HG02970 (cell line): ENCODE results near the gene CLCF1.
"Not testable (repeated sequence)": the region's sequence is repeated elsewhere in the genome, so short reads cannot be mapped to it uniquely, and the experiment has no call there.

Source experiments
- ATAC-seq: cut with Tn5 transposase; IDR thresholded peaks from one replicate; pipeline ENCODE4 v1.9.1; 2021; ENCODE audit warnings: mild to moderate bottlenecking, moderate library complexity, moderate number of reproducible peaks; ENCODE audit not compliant: unreplicated experiment, low FRiP score

CLCF1 gene

DNA sequence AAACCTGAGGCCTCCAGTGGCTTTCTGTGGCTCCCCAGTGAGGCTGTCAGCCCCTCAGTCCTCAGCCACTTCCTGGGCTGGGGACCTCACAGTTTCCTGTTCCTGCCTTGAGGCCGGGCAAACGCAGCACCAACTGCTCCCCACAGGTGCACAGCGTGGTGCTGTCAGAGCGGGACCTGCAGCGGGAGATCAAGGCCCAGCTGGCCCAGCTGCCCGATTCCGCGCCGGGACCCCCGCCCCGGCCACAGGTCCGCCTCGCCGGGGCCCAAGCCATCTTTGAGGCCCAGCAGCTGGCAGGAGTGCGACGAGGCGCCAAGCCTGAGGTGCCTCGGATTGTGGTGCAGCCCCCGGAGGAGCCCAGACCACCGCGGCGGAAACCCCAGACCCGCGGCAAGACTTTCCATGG, 35.9 kb upstream of the CLCF1 start:
- ATAC-seq: no peak

DNA sequence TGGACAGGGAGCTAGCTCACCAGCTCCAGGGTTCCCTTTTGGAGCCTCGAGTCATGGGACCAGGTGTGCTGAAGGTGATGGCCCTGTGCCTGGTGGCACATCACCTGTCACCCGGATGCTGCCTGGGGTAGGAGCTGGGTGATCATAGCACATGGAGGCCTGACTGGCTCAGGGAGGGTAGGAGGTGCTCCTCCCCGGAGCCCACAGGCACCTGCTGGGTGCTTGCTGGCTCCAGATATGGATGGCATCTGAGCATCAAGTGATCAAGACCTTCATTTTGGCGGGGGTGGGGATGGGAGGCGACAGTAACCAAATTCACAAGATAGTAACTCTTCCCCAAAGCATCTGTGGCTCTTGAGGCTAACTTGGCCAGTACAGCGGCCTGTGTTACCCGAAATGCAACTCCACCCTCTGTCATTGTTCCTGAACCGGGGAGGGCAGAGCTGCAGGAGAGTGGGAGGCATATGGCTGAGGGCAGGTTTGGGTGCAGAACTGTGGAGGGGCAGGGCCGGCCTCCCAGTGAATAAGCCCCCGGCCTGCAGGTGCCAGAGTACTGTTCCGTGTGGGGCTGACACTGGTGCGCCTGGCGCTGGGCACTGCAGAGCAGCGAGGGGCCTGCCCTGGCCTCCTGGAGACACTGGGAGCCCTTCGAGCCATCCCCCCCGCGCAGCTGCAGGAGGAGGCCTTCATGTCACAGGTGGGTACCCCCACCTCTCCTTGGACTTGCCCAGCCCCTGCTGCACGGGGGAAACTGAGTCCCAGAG, 35.2 kb upstream of the CLCF1 start:
- ATAC-seq: no peak

DNA sequence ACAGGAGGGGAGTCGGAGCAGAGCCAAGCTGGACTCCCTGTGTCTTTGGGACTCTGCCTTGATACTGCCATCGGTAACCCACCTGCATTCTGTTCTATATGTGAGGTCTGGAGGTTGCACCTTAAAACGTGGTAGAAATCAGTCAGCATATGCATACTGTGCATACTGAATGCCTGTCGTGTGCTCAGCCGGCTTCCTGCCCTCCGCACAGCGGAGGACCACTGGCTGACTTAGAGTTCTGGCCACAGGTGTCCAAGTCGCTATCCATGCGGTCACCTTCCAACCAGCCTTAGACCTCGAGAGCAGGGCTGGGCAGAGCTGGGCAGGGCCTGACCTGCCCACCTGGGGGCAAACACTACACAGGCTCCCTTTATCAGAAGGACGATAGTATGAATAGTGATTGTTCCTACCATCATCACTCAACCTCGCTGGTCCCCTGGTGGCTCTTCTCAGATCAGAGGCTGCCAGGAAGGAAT, 34.3 kb upstream of the CLCF1 start:
- ATAC-seq: no peak

DNA sequence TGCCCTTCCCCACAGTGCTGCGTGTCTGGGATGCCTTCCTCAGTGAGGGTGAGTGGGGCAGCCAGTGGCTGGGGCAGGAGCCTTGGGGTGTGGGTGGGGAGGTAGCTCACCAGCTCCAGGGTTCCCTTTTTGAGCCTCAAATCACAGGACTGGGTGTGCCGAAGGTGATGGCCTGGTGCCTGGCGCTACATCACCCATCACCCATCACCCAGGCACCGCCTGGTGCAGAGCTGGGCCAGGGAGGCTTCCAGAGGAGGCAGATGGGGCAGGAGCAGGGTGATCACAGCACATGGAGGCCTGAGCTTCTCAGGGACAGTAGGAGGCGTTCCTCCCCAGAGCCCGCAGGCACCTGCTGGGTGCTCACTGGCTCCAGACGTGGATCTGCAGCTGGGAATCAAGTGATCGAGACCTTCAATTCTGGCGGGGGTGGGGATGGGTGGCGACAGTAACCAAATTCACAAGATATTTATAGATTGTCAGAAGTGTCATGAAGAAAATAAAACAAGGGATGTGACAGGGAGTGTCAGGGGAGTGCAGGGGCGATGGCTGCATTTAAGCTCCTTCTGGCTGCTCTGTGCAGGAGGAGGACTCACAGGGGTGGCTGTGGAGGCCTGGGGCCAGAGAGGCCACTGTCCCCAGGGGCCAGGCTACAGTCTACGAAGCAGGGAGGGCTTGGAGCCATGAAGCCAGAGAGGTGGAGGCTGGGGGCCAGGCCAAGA, 33.7 kb upstream of the CLCF1 start:
- ATAC-seq: no peak

DNA sequence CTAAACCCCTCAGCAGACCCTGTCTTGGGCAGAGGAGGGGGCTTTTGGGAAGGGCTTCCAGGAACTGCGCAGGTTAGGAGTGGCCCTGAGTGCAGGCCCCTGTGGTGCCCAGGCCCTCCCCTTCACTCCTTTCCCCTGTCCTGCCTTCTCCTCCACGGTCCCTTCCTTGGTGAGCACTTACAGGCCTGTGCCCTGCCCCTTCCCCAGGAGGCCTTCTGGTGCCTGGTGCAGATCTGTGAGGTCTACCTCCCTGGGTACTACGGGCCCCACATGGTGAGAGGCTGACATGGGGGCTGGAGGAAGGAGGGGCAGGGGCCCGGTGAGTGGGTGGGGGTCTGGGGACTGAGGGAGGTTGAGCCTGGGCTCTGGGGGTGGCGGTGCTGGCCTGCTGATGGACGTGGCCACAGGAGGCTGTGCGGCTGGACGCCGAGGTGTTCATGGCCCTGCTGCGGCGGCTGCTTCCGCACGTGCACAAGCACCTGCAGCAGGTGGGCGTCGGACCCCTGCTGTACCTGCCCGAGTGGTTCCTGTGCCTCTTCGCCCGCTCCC, 33.1 kb upstream of the CLCF1 start:
- ATAC-seq: no peak

DNA sequence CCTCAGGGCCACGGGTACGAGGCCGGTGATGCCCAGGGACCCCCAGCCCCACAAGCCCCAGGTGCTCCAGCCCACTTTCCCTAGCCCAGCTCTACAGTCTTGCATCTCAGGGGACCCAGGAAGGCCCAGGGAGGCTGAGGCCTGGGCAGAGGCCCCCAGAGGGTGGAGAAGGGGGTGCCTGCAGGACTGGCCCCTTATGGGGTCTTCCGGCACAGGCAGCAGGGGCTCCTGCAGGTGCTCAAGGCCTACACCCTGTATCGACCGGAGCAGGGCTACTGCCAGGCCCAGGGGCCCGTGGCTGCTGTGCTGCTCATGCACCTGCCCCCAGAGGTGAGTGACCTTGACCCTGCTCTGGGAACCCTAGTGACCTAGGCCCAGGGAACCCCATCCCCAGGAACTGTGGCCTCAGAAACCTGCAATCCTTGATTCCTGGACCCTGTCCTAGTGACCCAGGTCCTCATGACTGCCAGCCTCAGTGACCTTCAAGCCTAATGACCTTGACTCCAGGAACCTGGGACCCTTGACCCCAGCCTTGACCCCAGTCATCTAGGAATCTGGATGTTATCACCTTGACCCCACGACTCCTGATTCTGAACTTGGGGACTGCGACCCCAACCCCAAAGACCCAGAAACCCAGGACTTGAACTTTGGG, 32.4 kb upstream of the CLCF1 start:
- no peak for ATAC-seq

DNA sequence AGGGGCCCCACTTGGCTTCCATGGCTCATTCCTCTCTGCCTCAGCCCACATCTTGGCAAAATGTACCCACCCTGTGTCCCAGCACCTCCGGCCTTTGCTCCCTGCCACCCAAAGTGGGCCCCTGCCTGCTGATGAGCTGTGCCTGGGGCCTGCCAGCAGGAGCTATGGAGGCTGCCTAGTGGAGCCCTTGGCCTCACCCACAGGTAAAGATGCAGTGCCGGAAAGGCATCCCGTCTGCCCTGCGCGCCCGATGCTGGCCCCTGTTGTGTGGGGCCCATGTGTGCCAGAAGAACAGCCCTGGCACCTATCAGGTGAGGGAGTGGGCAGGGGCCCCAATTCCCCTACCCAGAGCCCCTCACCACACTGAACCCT, 31.8 kb upstream of the CLCF1 start:
- ATAC-seq: no peak

DNA sequence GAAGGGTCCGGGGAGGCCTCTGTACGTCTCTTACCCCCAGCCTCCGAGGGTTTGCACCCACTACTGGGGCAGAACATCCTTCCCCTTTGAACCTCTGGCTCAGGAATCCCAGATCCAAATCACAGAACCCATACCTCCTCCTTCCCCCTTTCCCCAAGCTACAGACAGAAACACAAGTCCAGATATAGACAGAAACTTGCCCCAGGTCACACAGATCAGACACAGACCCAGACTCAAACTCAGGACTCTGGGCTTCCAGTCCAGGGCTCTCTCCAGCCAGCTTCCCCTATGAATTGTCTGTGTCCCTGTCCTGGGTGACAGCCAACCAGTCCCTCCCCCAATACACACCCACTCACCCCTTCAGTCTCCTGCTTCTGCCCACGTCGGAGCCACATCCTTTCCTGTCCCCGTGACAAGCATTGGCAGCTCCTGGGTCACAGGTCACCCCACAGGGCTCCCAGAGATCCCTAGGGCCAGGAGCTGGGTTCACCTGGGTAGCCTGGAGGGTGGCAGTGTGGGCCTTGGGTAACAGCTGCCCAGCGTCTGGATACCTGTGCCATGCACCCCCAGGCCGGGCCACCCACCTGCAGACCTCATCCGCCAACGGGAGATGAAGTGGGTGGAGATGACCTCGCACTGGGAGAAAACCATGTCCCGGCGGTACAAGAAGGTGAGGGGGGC, 31.3 kb upstream of the CLCF1 start:
- ATAC-seq: no peak

DNA sequence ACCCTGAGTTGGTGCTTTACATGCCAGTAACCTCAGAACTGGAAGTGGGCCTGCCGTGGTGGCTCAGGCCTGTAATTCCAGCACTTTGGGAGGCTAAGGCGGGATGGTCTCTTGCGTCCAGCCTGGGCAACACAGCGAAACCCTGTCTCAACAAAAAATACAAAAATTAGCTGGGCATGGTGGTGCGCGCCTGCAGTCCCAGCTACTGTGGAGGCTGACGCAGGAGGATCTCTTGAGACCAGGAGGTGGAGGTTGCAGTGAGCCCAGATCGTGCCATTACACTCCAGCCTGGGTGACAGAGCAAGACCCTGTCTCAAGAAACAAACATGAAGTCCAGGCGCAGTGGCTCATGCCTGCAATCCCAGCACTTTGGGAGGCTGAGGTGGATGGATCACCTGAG, 29.7 kb upstream of the CLCF1 start:
- not testable (repeated sequence) for ATAC-seq

DNA sequence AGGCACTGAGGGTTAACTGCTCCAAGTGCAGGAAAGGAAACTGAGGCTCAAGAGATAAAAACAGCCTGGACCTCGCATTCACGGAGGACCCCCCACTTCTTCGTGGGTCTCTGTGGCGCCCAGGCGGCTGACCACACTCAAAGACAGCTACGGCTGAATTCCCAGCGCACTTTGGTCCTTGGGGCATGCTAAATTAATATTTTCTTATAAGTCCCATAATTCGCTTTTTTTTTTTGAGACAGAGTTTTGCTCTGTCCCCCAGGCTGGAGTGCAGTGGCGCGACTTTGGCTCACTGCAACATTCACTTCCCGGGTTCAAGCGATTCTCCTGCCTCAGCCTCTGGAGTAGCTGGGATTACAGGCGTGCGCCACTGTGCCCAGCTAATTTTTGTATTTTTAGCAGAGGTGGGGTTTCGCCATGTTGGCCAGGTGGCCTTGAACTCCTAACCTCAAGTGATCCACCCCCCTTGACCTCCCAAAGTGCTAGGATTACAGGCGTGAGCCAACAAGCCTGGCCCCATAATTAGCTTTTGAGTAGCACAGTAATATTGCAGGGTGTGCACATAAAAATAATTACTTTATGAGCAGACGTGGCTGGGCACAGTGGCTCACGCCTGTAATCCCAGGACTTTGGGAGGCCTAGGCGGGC, 28.9 kb upstream of the CLCF1 start:
- peak; percentile 1 for ATAC-seq

DNA sequence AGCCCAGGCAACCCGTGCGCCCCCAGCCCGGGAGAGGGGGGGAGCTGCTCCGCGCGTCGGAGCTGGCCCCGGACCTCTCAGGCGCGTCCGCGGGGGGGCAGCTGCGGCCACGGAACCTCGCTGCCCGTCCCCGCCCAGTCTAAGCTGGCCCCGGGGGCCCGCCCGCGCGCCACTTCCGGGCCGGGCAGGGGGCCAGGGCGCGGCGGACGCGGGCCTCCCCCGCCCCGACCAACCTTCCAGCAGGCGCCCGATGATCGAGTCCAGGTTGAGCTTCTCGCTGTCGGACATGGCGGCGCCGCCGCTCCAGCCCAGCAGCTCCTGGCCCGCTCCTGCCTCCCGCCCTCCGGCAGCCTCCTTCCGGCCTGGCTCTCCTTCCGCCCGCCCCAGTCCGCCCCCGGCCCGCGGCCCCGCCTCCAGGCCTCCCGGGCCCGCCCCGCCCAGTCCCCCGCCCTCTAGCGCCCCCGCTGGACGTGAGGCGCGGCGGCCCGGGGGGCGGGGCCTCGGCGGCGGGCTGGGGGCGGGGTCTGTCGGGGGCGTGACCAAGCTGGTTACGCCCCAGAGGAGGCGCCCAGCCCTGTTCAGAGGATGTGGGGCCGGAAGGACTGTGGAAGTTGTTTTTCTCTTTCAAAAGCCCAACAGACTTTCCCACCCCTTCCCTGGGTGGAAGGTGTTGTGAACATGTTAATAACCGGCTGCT, 28.2 kb upstream of the CLCF1 start, which contains the start of gene PPP1CA:
Gene PPP1CA, minus strand, starts transcription at position 364 of the 697 bp plus-strand sequence. Its CDS starts 76 bp downstream, at position 288.
- ATAC-seq: peak; percentile 58

DNA sequence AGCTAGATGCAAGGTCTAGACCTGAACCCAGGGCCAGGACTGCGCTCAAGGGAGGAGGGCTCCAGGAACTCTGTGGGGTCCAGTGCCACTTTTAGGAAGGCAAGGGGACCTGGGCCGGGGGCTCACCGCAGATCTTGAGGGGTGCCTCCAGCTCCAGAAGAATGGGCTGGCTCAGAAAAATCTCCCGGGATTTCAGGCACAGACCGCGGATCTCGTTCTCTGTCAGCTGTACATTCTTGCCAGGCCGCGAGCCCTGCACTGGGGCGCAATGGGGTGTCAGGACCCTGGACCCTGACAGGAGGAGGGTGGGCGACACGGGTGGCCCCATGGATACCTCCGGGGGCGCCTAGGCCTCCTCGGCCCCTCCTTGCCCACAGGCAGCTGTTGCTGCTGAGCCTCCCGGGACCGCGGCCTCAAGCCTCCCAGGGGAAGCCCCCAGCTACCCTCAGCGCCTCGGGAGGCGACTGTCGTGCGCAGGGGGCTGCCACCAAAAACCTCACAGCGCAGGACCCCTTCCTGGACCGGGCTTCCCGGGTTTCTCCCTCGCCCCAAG, 27.6 kb upstream of the CLCF1 start:
- no peak for ATAC-seq

DNA sequence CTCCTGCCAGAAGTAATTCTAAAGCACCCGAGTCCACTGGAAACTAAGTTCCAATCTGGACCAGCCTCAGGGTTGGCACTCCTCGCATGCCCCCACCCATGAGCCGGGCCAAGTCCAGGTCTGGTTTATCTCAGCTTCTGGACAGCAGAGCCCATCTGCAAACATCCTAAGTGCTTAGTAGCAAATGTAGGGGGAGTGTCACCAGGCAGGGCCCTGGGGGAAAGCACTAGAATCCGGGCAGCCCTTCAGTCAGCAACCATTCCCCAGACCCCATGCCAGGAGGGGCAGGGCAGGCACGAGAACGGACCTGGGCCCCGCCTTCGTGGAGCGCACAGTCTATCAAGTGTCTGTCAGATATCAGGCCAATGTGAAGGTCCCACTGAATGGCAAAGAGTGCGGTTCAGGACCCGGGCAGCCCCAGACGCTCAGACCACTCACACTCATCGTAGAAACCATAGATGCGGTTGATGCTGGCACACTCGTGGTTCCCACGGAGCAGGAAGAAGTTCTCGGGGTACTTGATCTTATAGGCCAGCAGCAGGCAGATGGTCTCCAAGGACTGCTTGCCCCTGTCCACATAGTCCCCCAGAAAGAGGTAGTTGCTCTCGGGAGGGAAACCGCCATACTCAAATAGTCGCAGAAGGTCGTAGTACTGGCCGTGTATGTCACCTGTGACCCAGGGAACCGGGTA, 27.0 kb upstream of the CLCF1 start:
- no peak for ATAC-seq

DNA sequence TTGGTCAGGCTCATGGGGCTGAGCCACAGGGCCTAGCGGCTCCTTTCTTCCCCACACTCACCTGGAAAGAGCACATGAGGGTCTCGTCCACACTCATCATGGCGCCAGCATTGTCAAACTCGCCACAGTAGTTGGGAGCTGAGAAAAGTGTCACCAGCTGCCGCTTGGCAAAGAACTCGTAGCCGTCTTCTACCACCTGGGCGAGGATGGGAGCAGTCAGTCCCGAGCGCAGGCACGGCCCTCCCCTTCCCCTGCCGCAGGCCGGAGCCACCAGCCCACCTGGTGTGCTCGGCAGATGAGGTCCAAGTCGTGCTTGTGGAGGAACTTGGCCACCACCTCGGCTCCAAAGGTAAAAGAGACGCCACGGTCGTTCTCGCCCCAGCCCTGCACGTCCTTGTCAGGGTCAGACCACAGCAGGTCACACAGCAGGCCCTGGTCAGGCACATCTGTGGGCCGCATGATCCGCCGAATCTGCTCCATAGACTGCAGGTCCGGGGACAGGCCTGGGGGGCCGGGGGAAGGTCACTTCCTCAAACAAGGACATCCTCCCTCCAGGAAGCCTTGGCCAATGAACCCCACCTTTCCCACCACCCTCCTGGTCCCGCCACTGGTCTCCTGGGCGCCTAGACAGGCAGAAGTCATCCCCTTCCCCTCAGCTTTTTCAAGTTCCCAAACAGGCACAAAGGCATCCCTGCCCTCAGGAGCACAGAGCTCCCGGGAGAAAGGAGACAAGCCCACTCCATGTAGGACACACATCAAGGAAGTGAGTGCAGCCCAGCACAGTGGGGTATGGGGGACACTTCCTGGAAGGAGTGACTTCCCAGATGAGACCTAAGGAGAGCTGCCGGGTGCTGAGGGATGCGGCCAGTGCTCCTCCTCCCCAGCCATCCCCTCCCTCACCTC, 25.5 kb upstream of the CLCF1 start:
- ATAC-seq: no peak

DNA sequence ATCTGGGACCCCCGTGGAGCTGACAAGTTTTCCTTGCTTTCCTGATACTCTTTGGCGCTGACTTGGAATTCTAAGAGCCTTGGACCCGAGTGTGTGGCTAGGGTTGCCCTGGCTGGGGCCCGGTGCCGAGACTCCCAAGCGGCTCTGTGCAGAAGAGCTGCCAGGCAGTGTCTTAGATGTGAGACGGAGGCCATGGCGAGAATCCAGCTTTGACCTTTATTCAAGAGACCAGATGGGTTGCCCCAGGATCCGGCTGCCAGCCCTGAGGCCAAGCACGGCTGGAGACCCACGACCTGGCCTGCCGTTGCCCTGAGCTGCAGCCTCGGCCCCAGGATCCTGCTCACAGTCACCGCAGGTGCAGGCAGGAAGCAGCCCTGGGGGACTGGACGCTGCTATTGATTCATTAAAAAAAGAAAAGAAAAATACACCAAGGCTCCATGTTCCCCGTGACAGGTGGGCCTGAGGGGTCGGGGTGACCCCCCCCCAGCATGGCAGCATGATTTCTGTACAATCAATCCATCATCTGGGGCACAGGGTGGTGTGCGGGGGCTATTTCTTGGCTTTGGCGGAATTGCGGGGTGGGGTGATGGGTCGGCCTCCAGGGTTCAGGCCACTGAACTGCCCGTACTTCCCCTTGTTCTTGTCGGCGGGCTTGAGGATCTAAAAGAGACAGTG, 24.7 kb upstream of the CLCF1 start:
- ATAC-seq: no peak

DNA sequence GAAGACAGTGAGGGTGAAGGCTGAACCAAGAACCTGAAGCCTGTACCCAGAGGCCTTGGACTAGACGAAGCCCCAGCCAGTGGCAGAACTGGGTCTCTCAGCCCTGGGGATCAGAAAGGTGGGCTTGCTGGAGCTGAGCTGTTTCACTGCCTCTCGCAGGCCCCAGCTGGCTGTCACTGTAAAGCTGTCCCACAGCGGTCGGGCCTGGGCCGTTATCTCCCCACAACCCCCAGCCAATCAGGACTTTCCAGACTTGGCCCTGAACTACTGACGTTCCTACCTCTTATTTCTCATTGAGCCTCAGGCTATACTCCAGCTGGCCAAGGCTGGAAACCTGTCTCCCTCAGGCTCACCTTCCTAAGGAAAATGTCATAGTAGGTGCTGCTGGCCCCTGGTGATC, 24.1 kb upstream of the CLCF1 start:
- no peak for ATAC-seq
